ENCODE data around the gene KRTAP5-9.
"Not testable (repeated sequence)": the region's sequence is repeated elsewhere in the genome, so short reads cannot be mapped to it uniquely, and the experiment has no call there.

Gene KRTAP5-9

GRCh38 chr11:71534711-71535608, 13.3 kb upstream of the KRTAP5-9 start:
- not testable (repeated sequence) for DNase-seq

DNA sequence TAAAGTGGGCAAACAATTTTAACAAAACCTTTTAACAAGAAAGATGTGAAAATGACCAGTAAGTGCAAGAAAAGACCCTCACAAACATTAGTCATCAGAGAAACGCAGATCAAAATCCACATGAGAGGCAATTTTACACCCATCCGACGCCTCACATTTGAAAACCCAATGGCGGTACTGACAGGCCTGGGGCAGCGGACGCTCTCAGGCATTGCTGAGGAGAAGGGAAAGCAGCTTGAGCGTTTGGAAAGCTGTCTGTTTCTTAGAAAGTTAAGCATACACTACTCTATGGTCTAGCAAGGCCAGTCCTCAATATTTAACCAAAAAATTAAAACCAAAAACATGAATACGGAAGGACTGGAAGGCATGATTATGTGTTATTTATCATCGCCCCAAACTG, 12.4 kb upstream of the KRTAP5-9 start:
- no peak for DNase-seq

DNA sequence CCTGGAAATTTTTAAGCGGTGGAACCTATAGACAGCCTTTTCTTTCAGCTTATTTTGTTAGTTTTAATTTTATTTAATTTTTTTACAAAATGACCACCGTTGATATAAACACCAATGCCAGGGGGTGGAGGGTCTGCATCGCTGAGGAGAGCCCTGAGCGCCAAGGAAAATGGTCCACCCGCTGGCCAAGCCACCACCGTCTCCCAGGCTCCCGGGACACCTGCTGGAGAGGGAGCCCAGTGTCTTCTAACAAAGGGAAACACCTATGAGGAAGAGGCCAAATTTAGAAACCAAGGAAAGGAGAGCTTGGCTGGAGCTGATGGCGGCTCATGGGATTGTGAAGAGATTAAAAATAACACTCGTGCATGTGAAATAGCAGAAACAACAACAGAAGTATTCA, 10.7 kb upstream of the KRTAP5-9 start:
- DNase-seq = no peak

- DNase-seq = not testable (repeated sequence)
Measured at GRCh38 chr11:71537977-71538665, 10.1 kb upstream of the KRTAP5-9 start, which contains the start of gene KRTAP5-8. TSS of gene KRTAP5-8 (plus strand) at chr11:71538025. CDS start at chr11:71538056, 31 bp downstream.

- no peak for DNase-seq
Measured at GRCh38 chr11:71538666-71538990, 9.6 kb upstream of the KRTAP5-9 start.

- DNase-seq = no peak
Measured at GRCh38 chr11:71539017-71539416, 9.2 kb upstream of the KRTAP5-9 start.

- not testable (repeated sequence) for DNase-seq
Measured at GRCh38 chr11:71539971-71540370, 8.2 kb upstream of the KRTAP5-9 start.

DNA sequence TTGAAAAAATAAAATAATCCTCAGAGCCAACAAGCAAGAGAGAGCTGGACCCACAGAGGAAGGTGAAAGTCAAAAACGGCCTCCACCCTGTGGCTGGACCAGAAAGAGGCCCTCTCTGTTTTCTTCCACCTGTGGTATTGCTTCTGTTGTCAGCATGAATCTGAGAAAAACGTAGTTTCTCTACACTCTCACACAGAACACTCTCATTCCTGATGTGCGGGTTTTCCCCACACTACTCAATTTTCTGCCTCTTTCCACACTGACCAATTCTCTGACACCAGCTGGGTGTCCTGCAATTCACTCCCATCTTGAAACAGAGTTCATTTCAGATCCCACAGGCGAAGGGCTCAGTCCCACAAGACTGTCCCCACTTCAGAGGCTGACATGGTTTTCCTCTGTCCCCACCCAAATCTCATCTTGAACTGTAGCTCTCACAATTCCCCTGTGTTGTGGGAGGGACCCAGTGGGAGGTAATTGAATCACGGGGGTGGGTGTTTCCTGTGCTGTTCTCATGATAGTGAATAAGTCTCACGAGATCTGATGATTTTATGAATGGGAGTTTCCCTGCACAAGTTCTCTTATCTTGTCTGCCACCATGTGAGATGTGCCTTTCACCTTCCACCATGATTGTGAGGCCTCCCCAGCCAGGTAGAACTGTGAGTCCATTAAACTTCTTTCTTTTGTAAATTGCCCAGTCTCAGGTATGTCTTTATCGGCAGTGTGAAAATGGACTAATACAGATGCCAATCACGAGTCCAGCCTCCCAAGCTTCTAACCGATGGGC, 7.5 kb upstream of the KRTAP5-9 start:
- DNase-seq = not testable (repeated sequence)

DNA sequence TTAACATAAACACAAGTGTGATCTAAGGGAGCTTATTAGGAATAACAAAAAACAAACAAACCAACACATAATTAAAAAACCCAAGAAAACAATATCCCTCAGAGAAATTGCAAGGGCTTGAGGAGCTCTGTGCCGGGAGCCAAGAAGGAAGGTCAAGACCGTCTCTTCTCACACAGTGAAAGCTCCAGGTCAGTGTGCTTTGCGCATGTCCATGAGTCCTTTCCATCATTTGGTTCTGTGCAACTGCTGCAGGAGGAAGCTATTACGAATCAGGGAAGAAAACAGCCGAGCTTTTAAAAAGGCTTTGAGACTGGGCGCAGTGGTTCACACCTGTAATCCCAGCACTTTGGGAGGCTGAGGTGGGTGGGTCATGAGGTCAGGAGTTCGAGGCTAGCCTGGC, 5.8 kb upstream of the KRTAP5-9 start:
- no peak for DNase-seq

- DNase-seq = no peak
Measured at GRCh38 chr11:71542879-71543777, 5.1 kb upstream of the KRTAP5-9 start.

GRCh38 chr11:71543866-71544265, 4.4 kb upstream of the KRTAP5-9 start:
- DNase-seq = no peak

- no peak for DNase-seq
Measured at GRCh38 chr11:71544525-71545214, 3.5 kb upstream of the KRTAP5-9 start.

DNA sequence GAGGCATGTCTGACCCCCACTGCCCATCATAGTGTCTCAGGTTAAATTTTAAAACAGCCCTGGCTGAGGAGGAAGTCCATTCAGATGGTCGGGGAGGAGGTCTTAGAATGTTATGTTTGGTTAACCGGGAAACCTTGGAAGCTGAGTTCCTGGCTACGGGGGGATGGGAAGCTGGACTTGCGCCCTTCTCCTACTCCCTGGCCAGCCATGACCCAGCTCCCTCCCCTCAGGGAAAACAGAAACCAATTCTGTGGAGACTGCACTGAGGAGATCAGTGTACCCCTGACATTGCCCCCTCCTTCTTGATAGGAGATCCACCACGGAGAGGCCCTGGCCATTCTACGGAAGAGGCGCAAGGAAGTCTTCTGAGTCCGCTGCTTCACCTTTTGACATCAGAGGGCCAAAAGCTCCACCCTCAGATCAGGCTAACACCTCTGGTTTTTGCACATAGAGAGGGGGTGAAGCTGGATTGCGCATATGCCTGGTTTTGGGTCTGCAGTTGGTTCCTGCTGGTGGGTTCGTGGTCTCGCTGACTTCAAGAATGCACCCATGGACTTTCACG, 2.7 kb upstream of the KRTAP5-9 start:
- DNase-seq = no peak

DNA sequence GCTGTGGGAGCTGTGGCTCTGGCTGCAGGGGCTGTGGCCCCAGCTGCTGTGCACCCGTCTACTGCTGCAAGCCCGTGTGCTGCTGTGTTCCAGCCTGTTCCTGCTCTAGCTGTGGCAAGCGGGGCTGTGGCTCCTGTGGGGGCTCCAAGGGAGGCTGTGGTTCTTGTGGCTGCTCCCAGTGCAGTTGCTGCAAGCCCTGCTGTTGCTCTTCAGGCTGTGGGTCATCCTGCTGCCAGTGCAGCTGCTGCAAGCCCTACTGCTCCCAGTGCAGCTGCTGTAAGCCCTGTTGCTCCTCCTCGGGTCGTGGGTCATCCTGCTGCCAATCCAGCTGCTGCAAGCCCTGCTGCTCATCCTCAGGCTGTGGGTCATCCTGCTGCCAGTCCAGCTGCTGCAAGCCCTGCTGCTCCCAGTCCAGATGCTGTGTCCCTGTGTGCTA, 514 bp downstream of the KRTAP5-9 start:
- no peak for DNase-seq

GRCh38 chr11:71551711-71552110, 3.5 kb downstream of the KRTAP5-9 start:
- DNase-seq = no peak

DNA sequence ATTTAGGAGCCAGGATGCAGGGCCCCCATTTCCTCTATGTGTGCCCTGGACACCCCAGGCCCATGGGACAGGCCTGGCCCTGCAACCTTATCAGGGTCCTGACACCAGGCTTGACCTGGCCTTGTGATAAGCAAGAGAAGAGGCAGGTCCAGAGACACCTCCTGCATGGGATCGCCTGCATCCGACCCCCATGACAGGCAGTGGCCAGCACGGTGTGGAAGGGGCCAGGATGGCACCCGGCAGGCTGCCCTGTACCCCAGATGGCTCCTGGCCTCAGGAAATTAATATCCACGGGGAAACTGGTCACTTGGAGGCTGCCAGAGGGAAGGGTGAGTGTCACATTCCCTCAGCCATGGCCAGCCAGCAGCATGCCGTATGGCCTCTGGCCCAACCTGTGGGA, 6.8 kb downstream of the KRTAP5-9 start:
- DNase-seq = no peak

GRCh38 chr11:71555508-71555907, 7.3 kb downstream of the KRTAP5-9 start:
- no peak for DNase-seq

- DNase-seq = no peak
Measured at GRCh38 chr11:71556018-71556417, 7.8 kb downstream of the KRTAP5-9 start.

DNA sequence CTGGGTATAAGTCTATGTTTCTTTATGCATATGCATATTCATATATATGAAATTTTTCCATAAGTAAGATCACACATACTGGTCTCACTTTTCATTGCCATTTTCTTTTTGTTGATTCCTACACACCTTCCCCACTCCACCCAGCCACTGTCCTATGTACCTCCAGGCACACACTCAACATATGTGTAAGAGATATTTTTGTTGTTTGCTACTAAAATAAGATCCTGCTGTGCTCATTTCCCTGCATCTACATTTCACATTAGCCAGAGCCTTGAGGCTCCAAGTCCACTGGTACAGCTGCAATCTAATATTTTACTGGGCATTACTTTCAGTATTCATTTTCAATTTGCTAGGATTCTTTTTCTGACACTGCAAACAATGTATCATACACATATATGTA, 9.0 kb downstream of the KRTAP5-9 start:
- no peak for DNase-seq

DNA sequence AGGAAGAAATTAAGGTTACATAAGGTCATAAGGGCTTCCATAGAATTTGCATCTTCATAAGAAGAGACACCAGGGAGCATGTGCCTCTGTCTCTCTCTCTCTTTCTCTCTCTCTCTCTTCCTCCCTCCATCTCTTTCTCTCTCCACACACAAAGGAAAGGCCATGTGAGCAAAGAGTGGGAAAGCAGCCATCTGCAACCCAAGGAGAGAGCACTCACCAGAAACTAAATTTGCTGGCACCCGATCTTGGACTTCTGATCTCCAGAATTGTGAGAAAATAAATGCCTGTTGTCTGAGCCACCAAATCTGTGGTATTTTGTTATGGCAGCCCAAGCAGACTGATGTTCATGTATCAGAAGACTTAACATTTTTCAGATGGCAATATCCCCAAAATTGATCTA, 10.8 kb downstream of the KRTAP5-9 start:
- DNase-seq = no peak

DNA sequence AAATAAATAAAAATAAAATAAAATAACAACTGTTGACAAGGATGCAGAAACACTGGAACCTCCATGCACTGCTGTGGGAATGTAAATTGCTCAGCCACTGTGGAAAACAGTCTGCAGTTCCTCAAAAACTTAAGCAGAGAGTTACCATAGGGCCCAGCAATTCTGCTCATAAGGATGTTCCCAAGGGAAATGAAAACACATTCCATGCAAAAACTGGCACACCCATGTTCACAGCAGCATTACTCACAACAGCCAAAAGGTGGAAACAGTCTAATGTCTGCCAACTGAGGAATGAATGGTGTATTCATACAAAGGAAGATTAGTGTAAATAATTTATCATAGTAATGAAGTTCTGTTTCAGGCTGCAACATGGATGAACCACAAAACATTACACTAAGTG, 13.9 kb downstream of the KRTAP5-9 start:
- no peak for DNase-seq

Data from CD4-positive, alpha-beta T cell treated with Interleukin-4 for 4 hours (primary cell).